Type B pancreatic cell (in vitro differentiated cells): ENCODE results near the gene MDM2. TPM values are rescaled to one million over a fixed set of nuclear protein-coding genes. Genes with fewer than 3 reads are reported as not detected.

Source experiments
- DNase-seq: peaks from one replicate; pipeline ENCODE4 v3.0.0; 2021; ENCODE audit warnings: mixed read lengths; ENCODE audit not compliant: unreplicated experiment; ENCODE audit errors: extremely low spot score
- H3K27ac Mint-ChIP-seq: 2 replicates; pipeline ENCODE4 v1.8.0; 2021; ENCODE audit warnings: mild to moderate bottlenecking, mixed read lengths
- H3K27me3 Mint-ChIP-seq: 2 replicates; pipeline ENCODE4 v1.8.0; 2021; ENCODE audit warnings: mixed read lengths
- H3K36me3 Mint-ChIP-seq: 2 replicates; pipeline ENCODE4 v1.8.0; 2021; ENCODE audit warnings: mixed read lengths
- H3K4me1 Mint-ChIP-seq: one replicate; pipeline ENCODE4 v1.8.0; 2021; ENCODE audit warnings: mixed read lengths; ENCODE audit not compliant: unreplicated experiment
- H3K4me3 Mint-ChIP-seq: 2 replicates; pipeline ENCODE4 v1.8.0; 2021; ENCODE audit warnings: mild to moderate bottlenecking, mixed read lengths
- H3K9me3 Mint-ChIP-seq: 2 replicates; pipeline ENCODE4 v1.8.0; 2021; ENCODE audit warnings: mixed read lengths
- long read RNA-seq: library from polyadenylated mRNA; unstranded; transcript quantifications from one replicate; pipeline ENCODE4 v2.0.0, GENCODE V29; 2020
- total RNA-seq: library from RNA; stranded (reverse); gene quantifications from 2 replicates; pipeline ENCODE4 v1.2.1, GENCODE V29; 2021; ENCODE audit warnings: low replicate concordance
- TF ChIP-seq, protein P1 (sequence below): fragments of 200-600 bp; sonication (generic); conservative IDR thresholded peaks from 2 replicates; pipeline ENCODE4 v1.5.0; 2021; ENCODE audit warnings: antibody characterized with exemption, mild to moderate bottlenecking

MDM2 gene
- total RNA-seq = 162 and 299 TPM in 2 replicates
- long read RNA-seq, full-length matches to known transcripts = 29 of 53 reads
- long read RNA-seq, partial matches to known transcripts = 6 of 53 reads
- long read RNA-seq, other reads (novel, unspliced or antisense) = 18 of 53 reads

DNA sequence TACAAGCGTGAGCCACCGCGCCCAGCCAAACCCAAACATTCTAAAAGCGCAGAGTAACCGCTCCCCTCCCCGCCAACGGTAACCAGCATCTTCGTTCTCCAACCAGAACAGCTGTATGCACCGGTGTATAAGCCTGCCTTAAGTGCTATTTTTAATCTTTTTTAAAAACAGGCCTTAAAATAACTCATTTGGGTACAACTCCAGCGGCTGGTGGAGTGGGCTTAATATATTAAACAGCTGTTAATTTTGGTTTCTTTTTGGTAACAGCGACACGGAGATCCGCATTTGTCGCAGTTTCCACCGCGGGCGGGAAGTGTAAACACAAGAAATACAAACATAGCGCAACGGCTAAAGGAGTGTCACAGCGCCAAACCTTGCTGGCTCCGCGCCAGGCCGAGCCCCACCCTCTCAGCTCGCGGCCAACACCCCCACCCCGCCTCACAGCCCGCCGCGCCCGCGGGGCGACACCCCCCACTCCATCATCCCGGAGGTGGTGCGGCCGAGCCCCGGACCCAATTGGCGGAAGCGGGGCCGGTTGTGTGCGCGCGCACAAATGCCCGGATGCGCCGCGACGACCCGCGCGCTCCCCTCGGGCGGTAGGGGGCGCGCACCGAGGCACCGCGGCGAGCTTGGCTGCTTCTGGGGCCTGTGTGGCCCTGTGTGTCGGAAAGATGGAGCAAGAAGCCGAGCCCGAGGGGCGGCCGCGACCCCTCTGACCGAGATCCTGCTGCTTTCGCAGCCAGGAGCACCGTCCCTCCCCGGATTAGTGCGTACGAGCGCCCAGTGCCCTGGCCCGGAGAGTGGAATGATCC is at the start of gene MDM2:
TSS of gene MDM2 (plus strand) at position 602 of the 812 bp plus-strand sequence. CDS start 301 bp downstream, outside the sequence.
- Mint-ChIP-seq H3K4me3 (peak within 1 kb of the TSS; percentile 99), H3K27ac (peak within 1 kb of the TSS; percentile 99), H3K4me1 (peaks cover 10% of the 10 kb centered on the region), H3K9me3 (no peaks in the 10 kb centered on the region), H3K36me3 (peaks cover 17% of the 10 kb centered on the region), H3K27me3 (no peaks in the 10 kb centered on the region)
- peak; percentile 98 for DNase-seq
- TF ChIP-seq, protein P1, sequence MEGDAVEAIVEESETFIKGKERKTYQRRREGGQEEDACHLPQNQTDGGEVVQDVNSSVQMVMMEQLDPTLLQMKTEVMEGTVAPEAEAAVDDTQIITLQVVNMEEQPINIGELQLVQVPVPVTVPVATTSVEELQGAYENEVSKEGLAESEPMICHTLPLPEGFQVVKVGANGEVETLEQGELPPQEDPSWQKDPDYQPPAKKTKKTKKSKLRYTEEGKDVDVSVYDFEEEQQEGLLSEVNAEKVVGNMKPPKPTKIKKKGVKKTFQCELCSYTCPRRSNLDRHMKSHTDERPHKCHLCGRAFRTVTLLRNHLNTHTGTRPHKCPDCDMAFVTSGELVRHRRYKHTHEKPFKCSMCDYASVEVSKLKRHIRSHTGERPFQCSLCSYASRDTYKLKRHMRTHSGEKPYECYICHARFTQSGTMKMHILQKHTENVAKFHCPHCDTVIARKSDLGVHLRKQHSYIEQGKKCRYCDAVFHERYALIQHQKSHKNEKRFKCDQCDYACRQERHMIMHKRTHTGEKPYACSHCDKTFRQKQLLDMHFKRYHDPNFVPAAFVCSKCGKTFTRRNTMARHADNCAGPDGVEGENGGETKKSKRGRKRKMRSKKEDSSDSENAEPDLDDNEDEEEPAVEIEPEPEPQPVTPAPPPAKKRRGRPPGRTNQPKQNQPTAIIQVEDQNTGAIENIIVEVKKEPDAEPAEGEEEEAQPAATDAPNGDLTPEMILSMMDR = peak; percentile 75

DNA sequence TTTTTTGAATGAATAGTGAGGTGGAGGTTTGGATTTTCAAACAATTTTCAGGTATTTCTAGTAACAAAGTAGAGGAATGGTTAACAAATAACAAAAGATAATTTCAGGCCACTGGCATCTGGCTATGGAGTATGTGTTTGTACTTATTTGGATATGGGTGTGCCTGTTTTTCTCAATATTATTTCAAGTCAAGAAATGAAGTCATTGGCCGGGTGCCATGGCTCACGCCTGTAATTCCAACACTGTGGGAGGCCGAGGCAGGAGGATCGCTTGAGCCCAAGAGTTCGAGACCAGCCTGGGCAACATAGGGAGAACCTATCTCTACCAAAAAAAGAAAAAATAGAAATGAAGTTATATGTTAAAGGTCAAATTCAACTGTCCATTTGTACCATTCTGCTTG is 48.1 kb upstream of the MDM2 start:
- DNase-seq = no peak
- Mint-ChIP-seq H3K9me3 (no peaks in the 10 kb centered on the region), H3K36me3 (peaks cover 51% of the 10 kb centered on the region), H3K4me1 (no peaks in the 10 kb centered on the region), H3K4me3 (no peak overlapping the region), H3K27me3 (no peaks in the 10 kb centered on the region), H3K27ac (no peak overlapping the region)
- TF ChIP-seq, protein P1 = no peak

DNA sequence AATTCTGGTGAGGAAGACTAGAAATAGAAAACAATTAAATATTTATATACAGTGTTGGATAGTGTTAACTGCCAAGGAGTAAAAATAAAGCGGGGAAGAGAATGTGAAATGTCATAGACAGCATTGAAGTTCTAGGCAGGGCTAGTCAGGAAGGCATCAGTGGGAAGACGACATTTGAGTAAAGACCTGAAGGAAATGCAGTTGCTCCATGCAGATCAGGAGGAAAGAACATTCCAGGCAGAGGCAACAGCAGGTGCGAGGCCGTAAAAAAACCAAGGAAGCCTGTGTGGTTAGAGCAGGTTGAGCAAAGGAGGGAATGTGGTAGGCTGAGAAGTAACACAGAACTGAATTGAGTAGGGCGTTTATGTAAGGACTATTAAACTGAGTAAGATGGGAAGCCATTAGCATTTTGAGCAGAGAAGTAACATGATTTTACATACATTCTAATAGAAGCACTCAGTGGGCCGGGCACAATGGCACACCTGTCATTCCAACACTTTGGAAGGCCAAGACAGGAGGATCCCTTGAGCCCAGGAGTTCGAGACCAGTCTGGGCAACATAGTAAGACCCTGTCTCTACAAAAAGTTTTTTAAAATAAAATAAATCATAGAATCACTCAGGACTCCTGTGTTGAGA is 47.1 kb upstream of the MDM2 start:
- Mint-ChIP-seq H3K27ac (no peak overlapping the region), H3K4me3 (no peak overlapping the region), H3K9me3 (no peaks in the 10 kb centered on the region), H3K27me3 (no peaks in the 10 kb centered on the region), H3K4me1 (no peaks in the 10 kb centered on the region), H3K36me3 (peaks cover 43% of the 10 kb centered on the region)
- TF ChIP-seq, protein P1 = no peak
- no peak for DNase-seq

DNA sequence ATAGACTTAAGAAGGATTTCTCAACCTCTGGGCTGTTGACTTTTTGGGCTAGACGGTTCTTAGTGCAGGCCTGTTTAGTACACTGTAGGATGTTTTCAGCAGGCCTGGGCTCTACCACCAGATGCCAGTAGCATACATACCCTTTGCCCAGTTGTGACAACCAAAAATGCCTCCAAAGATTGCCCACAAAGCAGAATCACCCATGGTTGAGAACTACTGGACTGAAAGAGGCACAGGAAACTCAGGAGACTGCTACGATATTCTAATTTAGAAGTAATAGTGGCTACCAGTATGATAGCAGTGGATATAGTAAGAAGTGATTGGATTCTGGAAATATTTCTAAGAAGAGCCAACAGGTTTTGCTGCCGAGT is 46.5 kb upstream of the MDM2 start:
- TF ChIP-seq, protein P1 = no peak
- Mint-ChIP-seq H3K36me3 (peaks cover 43% of the 10 kb centered on the region), H3K4me1 (no peaks in the 10 kb centered on the region), H3K27me3 (no peaks in the 10 kb centered on the region), H3K4me3 (no peak overlapping the region), H3K9me3 (no peaks in the 10 kb centered on the region), H3K27ac (no peak overlapping the region)
- DNase-seq = no peak

DNA sequence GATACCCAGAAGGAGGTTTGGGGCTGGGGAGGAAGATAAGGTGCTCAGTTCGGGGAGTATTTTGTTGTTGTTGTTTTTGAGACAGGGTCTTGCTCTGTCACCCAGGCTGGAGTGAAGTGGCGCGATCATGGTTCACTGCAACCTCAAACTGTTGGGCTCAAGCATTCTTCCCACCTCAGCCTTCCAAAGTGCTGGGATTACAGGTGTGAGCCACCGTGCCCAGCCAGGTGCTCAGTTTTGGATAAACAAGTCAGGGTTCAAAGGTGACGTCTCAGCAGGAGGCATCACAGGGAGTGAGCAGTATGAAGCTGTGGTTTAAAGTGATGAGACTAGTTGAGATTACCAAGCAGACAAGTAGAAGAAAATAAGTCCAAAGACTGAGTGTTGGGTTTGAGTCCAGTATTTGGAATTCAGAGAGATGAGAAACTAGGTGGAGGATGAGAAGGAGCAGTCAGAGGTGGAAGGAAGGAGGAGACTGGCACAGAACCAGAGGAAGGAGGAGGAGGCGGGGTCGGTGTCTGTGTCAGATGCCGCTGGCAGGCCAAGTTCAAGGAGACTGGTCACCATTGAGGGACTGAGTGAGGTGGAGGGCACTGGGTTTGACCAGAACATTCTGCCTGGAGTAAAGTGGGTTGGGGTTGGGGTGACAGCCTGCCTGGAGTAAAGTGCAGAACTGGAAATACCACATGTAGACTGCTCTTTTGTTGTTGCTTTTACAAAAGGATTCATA is 45.9 kb upstream of the MDM2 start:
- TF ChIP-seq, protein P1 = no peak
- Mint-ChIP-seq H3K9me3 (no peaks in the 10 kb centered on the region), H3K27me3 (no peaks in the 10 kb centered on the region), H3K4me1 (no peaks in the 10 kb centered on the region), H3K27ac (peak overlapping the region; percentile 0), H3K36me3 (peaks cover 45% of the 10 kb centered on the region), H3K4me3 (no peak overlapping the region)
- no peak for DNase-seq
